ENCODE measurements around the gene OR8K5. TPM values are rescaled to one million over a fixed set of nuclear protein-coding genes. Genes with fewer than 3 reads are reported as not detected.

The OR8K5 gene
- not detected in 2 replicates for total RNA-seq

GRCh38 chr11:56160217-56160616 is at the start of gene OR8K5:
TSS of gene OR8K5 (minus strand) at chr11:56160317. CDS start at chr11:56160317, 0 bp downstream.

GRCh38 chr11:56176318-56176717 is 16.2 kb upstream of the OR8K5 start, which contains the start of gene OR5J2:
TSS of gene OR5J2 (plus strand) at chr11:56176618. CDS start at chr11:56176618, 0 bp downstream.

GRCh38 chr11:56140151-56140661 is 19.9 kb downstream of the OR8K5 start, which contains the start of gene OR8J3:
TSS of gene OR8J3 (minus strand) at chr11:56140201. CDS start at chr11:56137718, 2,483 bp downstream.

GRCh38 chr11:56122073-56122472 is 38.0 kb downstream of the OR8K5 start, which contains the start of gene OR8H3:
TSS of gene OR8H3 (plus strand) at chr11:56122373. CDS start at chr11:56122373, 0 bp downstream.

Other genes with a start within 250 kb of the OR8K5 start
- gene OR5W2, start 245.7 kb downstream of the OR8K5 start, total RNA-seq = not detected in 2 replicates
- not detected in 2 replicates for gene OR5I1, start 223.9 kb downstream of the OR8K5 start, total RNA-seq
- gene OR10AG1, start 190.4 kb downstream of the OR8K5 start, total RNA-seq = not detected in 2 replicates
- not detected in 2 replicates for gene OR5F1, start 165.7 kb downstream of the OR8K5 start, total RNA-seq
- gene OR5AS1, start 132.7 kb downstream of the OR8K5 start, total RNA-seq = not detected in 2 replicates
- gene OR8I2, start 67.0 kb downstream of the OR8K5 start, total RNA-seq = not detected in 2 replicates
- gene OR8H2, start 56.6 kb downstream of the OR8K5 start, total RNA-seq = not detected in 2 replicates
- not detected in 2 replicates for gene OR8H3, start 37.9 kb downstream of the OR8K5 start, total RNA-seq
- gene OR8J3, start 20.1 kb downstream of the OR8K5 start, total RNA-seq = not detected in 2 replicates
- gene OR5J2, start 16.3 kb upstream of the OR8K5 start, total RNA-seq = not detected in 2 replicates
- gene OR5T2, start 73.9 kb upstream of the OR8K5 start, total RNA-seq = not detected in 2 replicates
- not detected in 2 replicates for gene OR5T3, start 91.9 kb upstream of the OR8K5 start, total RNA-seq
- gene OR5T1, start 113.8 kb upstream of the OR8K5 start, total RNA-seq = not detected in 2 replicates
- not detected in 2 replicates for gene OR8H1, start 131.9 kb upstream of the OR8K5 start, total RNA-seq
- gene OR8K3, start 154.8 kb upstream of the OR8K5 start, total RNA-seq = not detected in 2 replicates
- not detected in 2 replicates for gene OR8K1, start 185.7 kb upstream of the OR8K5 start, total RNA-seq
- gene OR8J1, start 194.0 kb upstream of the OR8K5 start, total RNA-seq = not detected in 2 replicates
- gene OR8U1, start 215.3 kb upstream of the OR8K5 start, total RNA-seq = not detected in 2 replicates

Measured in smooth muscle cell of the umbilical artery (primary cell).